Activated CD4-positive, CD25-positive, alpha-beta regulatory T cell treated with anti-CD3 and anti-CD28 coated beads, Interleukin-2, amount 50 U/mL, for 24 hours (primary cell): ENCODE measurements around the gene KLHL40.

Source experiments
- ATAC-seq, 2 donors: fragments of 150-1000 bp; cut with Tn5 transposase; one replicate each; pipeline ENCODE4 v1.10.0; 2021; ENCODE audit warnings: mild to moderate bottlenecking in 1 of 2, moderate library complexity in 1 of 2

KLHL40 gene

DNA sequence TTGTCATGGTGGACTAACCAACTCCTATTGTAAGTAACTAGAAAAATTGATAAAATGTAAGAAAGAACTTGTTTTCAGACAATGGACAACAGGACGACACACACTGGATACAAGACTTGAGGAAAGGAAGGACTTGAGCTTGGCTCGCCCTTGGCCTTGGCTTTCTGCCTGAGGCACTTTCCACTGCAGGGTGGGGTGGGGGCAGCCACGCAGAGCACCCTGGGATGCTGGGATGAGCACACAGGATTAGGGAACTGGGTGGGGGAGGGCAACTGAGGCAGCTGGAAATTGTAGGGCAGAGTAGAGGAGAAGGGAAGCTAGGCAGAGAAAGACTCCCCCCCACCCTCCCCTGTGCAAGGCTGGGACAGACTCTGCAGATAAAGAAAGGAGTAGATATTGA is 42.7 kb downstream of the KLHL40 start:
- no peak for ATAC-seq

GRCh38 chr3:42728668-42729364 is 43.5 kb downstream of the KLHL40 start:
- ATAC-seq = no peak

DNA sequence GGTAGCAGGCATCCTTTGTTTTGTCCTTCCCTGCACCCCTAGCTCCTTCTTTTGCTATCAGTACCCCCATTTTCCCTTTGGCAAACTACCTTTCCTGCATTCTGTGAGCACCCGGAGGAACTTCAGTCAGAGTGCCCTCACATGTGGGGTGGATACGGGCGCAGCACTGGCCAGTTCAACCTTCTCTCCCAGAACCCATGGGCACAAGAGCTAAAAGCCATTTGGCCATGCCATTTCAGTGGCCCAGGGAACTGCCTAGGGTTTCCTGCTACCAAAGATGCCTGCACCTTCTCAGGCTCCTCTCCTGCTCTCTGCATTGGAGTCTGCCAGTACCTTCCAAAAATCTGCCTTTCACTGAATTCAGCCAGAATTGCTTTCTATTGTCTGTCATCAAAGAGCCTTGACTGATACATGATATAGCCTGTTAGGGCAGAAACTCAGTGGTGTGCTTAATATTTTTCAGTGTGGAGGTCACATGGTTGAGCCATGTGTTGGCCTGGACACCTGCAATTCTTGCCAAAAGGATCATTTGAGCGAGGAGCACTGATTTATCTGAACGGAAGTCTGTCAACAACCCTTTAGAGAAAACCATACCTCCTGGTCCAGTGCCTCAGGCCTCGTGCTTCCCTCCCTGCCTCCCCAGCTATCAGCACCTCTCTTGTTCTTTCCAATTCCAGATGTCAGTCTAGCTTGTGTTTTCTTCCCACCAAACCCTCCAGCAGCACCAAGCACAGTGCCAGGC is 44.2 kb downstream of the KLHL40 start:
- ATAC-seq = no peak

DNA sequence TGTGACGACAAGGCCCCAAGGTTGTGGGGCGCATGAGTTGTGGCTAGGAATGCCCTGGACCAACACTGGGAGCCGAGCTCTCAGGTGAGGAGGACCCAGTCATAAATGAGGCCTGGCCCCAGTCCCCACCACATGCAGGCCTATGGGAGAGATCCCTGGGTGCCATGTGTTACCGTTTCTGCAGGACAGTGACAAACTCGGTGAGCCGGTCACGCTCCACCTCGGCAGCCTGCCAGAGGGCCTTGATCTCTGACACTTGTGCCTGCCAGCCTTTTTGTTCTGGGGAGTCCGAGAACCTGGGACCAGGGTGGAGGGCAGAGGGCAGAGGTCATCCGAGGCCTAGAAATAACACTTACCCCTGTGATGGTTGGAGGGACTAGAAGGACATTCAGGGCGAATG is 45.0 kb downstream of the KLHL40 start:
- ATAC-seq = no peak

DNA sequence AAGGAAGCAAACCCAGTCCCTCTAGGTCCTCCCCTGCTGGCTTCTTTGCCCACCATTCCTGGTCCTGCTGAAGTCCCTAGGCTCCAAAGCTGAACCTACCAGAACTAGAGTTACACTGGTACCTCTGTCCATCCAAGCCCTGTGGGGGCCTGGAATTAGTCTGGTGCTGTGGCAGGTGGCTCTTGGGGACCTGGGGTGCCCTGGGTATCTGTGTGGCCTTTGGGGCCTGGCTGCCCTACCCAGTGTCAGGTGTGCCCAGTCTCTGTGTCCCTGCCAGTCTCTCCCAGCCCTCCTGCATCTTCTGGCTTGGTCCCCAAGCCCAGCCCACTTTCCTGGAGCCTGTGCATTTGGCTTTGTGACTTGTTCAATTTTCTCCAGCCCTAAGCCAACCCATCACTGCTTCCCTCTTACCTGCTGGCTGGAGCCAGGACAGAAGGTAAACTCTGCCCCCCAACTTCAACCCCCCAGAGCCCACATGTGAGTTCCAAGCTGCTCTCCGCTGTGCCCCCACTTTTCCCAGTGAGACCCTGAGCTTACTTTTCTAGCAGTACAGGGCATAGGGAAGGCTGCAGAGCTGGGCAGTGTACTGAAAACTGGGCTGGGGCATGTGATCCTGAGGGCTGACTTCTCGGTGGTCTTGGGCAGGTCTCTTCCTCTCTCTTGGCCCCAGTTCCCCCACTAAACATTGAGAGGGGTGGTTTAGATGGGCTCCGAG is 45.5 kb downstream of the KLHL40 start:
- ATAC-seq = no peak

DNA sequence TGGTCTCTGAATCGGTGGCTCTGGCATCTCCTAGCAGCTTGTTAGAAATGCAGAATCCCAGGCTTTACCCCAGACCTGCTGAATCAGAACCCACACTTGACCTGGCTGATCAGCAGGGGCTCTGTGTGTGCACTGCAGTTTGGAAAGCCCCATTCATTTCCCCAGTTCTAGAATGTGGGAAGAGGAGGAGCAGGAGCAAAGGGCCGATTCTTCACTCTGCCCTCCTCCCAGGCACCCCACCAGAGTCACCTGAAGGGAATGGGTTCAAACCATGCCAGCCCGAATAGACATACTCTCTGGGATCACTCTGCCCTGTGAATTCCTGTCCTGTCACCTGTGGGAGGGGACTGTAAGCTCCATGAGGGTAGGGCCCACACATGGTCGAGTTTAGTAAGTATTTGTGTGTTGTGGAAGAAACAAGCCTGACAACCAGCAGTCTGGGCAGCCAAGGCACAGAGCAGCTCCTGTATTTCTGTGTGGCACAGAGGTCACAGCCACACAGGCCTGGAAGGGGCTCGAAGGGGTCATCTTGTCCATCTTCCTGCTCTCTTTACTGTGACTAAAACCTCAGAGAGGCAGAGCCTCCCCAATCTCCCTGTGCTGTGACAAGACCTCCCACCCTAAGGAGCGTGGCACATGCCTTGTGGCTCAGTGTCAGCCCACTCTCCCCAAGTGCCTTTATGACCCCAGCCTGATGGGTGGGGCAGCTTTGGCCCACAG is 46.3 kb downstream of the KLHL40 start:
- ATAC-seq = no peak

- ATAC-seq = no peak
Observed at GRCh38 chr3:42732196-42732828, 47.0 kb downstream of the KLHL40 start.

- ATAC-seq = no peak
Observed at GRCh38 chr3:42732829-42733459, 47.6 kb downstream of the KLHL40 start.

DNA sequence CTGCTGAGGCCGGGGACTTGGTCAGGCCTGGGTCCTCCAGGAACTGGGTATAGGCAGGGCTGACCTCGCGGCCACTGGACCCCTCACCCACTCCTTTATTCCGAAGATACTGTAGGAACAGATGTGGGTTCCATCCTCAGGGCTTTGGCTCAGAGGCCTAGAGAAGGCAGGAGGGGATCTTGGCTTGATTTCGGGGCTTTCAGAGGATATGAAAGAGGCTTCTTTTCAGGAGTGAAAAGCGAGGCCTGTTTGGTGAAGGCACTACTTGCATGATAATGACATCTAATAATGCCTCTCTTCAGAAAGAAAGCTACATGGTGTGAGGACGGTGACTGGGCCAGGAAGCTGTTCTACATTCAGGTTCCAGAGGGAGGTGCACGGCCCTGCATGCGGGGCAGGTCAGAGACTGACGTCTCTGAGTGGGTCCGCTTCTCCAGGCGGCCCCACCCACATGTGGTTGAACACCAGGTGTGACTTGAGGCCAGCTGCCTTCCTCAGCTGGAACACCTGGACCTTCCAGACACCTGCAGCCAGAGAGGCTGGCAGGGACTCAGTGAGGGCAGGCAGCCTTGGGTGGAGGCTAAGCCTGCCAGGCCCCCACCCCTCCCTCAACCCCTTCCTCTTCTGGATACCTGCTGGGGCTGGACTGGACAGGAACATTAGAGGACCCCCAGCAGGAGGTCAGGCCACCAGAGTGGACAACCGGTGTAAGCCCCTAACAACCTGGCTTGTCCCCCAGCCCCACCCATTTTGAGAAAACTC is 48.3 kb downstream of the KLHL40 start:
- ATAC-seq = no peak

DNA sequence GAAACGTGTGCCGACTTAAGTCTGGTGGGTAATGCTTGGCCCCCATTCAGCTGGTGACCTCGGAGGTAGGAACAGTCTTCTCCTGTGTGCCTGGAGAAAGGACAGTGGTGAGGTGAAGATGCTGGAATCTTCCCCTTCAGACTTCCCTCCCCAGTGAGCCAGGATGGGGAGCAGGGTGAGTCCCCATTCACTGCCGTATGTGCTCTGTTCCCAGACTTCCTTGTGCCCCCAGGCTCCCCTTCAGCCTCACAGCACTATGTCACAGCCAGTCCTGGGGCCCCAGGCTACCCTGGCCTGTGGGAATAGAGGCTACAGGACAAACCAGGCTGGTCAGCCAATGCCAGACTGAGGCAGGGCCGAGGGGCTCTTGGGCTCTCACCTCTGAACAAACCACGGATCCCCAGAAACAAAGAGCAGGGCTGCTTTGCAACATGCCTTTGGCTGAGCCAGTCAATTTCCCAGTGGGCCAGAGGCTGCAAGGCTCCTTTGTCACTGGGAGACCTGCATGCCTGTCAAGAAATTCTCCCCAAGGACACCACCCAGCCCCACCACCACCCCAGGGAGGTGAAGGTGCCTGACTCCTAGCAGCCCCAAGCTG is 49.0 kb downstream of the KLHL40 start:
- no peak for ATAC-seq

DNA sequence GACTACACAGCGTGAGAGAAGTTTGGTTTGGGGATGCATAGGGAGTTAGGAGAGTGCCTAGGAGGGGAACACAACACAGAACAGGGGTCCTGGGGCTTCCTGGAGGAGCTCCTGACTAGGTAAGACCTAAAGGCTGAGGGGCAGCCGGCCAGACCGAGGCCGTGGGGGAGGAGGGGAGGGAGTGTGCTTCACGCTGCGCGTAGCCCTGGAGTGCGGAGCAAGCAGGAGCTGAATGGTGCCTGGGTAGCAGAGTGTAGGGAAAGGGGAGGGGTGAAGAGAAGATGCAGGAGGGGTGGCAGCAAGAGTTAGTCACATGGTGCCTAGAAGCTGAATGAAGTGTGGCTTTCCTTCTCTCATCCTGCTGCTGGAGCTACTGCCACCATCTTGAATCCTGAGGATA is 49.7 kb downstream of the KLHL40 start:
- no peak for ATAC-seq

- no peak for ATAC-seq
Observed at GRCh38 chr3:42735615-42736014, 50.3 kb downstream of the KLHL40 start.

DNA sequence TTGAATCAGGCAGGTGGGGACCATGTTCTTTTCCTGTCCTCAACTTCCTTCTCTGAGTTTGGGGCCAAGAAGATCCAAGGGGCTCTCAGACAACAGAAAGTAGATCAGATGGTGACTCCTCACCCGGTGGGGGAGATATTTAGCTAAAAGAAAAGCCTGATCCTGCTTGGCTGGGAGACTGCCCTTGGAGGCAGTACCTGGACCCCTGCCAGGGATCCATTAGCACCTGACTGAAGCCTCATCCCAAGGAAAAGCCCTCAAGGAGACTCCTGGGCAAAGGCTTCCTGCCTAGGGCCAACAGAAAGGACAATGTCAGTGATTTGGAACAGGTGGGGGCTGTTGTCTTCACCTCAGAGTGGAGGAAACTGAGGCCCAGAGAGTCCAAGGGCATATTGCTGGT is 50.7 kb downstream of the KLHL40 start:
- ATAC-seq = no peak

- no peak for ATAC-seq
Observed at GRCh38 chr3:42736531-42736930, 51.2 kb downstream of the KLHL40 start.

GRCh38 chr3:42739401-42740158 is 54.2 kb downstream of the KLHL40 start:
- no peak for ATAC-seq

- no peak for ATAC-seq
Observed at GRCh38 chr3:42741796-42742195, 56.5 kb downstream of the KLHL40 start.
